Activated CD4-positive, alpha-beta memory T cell treated with anti-CD3 and anti-CD28 coated beads for 36 hours (primary cell): Measurements from ENCODE around the gene SGMS2. TPM values are rescaled to one million over a fixed set of nuclear protein-coding genes. Genes with fewer than 3 reads are reported as not detected.

Experiments
- CTCF ChIA-PET: fragments of 350-600 bp; sonication (Branson Sonifier 250); formaldehyde crosslinking; loops from one replicate; lab custom pipeline; 2021; ENCODE audit warnings: antibody characterized with exemption, inconsistent platforms; lab: Charles Lee
- POLR2A ChIA-PET: fragments of 350-600 bp; sonication (Branson Sonifier 250); formaldehyde crosslinking; loops from one replicate; lab custom pipeline; 2021; ENCODE audit warnings: antibody characterized with exemption; lab: Charles Lee
- DNase-seq: peaks from one replicate; pipeline ENCODE4 v3.0.0-alpha.2; 2020
- H3K27ac Mint-ChIP-seq: one replicate; pipeline ENCODE4 v1.8.0; 2021; ENCODE audit warnings: mixed read lengths
- H3K27me3 Mint-ChIP-seq: one replicate; pipeline ENCODE4 v1.8.0; 2021; ENCODE audit warnings: mixed read lengths
- H3K36me3 Mint-ChIP-seq: one replicate; pipeline ENCODE4 v1.8.0; 2021; ENCODE audit warnings: mixed read lengths
- H3K4me1 Mint-ChIP-seq: one replicate; pipeline ENCODE4 v1.8.0; 2021; ENCODE audit warnings: low read depth, mixed read lengths
- H3K4me3 Mint-ChIP-seq: one replicate; pipeline ENCODE4 v1.8.0; 2021; ENCODE audit warnings: mild to moderate bottlenecking, mixed read lengths
- H3K9me3 Mint-ChIP-seq: one replicate; pipeline ENCODE4 v1.8.0; 2021; ENCODE audit warnings: mixed read lengths
- intact Hi-C: fragments of 100-400 bp; cut with micrococcal nuclease; formaldehyde crosslinking; loops from one replicate; pipeline ENCODE4 v1.15.1; 2023
- total RNA-seq, 2 experiments: library from RNA; stranded (reverse); gene quantifications; one replicate each; pipeline ENCODE4 v1.2.3, GENCODE V29; 2021

SGMS2 gene
- total RNA-seq, 2 experiments from 2014 or later, result 0.36 to 0.76 TPM

DNA sequence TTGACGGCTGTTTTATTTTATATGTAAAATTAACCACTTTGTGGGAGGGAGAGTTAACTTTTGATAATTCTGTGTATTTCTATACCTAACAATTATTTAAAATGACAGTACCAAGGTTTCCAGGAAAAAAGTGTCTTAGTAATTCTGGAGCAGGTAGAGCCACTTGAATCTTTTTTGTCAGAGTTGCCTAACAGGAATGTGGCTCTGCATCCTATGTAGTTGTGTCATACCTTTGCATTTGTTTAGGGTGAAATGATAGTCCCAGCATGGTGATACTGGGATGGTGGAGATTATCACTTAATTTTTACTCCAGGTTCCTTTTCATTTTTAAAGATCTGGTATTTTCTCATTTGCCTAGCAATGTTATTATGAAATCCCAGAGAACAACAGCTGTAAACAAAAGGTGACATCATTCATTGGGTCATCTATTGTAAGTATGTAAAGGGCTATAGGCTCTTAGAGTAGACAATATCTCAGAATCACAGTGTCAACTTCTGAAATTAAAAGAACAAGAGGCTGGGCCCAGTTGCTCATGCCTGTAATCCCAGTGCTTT, 9.6 kb downstream of the SGMS2 start:
- intact Hi-C loops, result no loop called here
- H3K9me3 Mint-ChIP-seq, result no peaks in the 10 kb centered on the region
- ChIA-PET CTCF (no interaction called here), POLR2A (no interaction called here)
- no peak for DNase-seq
- no peaks in the 10 kb centered on the region for H3K4me1 Mint-ChIP-seq
- no peak overlapping the region for H3K4me3 Mint-ChIP-seq
- H3K27ac Mint-ChIP-seq, result no peak overlapping the region
- H3K36me3 Mint-ChIP-seq, result no peaks in the 10 kb centered on the region
- H3K27me3 Mint-ChIP-seq, result peaks cover 11% of the 10 kb centered on the region

DNA sequence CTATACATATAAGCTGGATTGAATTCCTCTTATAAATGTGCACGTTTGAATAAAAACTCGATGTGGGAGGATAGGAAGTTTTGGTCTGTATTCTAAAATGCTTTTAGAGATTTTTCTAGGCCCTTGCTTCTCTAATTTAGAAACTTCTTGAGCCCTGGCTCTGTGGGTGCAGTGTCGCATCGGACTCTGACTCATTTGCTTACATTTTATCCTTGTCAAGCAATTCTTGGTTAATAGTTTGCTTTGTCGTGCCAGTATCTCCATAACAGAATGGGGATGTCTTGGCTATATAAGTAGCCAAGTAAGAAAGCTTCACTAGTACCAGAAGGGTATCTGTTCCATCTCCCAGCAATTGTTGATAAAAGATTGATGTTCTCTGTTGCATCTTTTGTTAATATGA, 10.7 kb downstream of the SGMS2 start:
- H3K27ac Mint-ChIP-seq, result no peak overlapping the region
- no peak for DNase-seq
- H3K4me1 Mint-ChIP-seq, result no peaks in the 10 kb centered on the region
- CTCF ChIA-PET, result no interaction called here
- intact Hi-C loops, result no loop called here
- POLR2A ChIA-PET, result no interaction called here
- H3K36me3 Mint-ChIP-seq, result no peaks in the 10 kb centered on the region
- H3K9me3 Mint-ChIP-seq, result no peaks in the 10 kb centered on the region
- H3K27me3 Mint-ChIP-seq, result peaks cover 8% of the 10 kb centered on the region
- no peak overlapping the region for H3K4me3 Mint-ChIP-seq

DNA sequence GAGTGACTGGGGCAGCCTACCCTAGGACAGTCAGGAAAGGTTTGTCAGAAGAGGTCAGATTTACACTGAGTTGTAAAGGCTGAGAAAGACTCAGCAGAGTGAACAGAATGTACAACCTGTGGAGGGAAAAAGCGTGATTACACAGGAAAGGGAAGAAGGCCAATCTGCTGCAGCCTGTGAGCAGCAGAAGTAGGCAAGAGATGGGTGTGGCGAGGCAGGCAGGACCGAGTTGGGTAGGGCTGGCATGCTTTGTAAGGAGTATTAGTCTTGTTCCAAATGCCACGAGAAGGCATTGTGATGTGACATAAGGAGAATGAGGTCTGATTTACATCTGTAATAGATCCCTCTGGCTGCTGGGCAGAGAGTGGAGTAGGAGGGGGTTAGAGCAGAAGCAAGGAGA, 12.6 kb downstream of the SGMS2 start:
- no peak overlapping the region for H3K4me3 Mint-ChIP-seq
- H3K27ac Mint-ChIP-seq, result no peak overlapping the region
- DNase-seq, result no peak
- H3K4me1 Mint-ChIP-seq, result no peaks in the 10 kb centered on the region
- peaks cover 10% of the 10 kb centered on the region for H3K27me3 Mint-ChIP-seq
- intact Hi-C loops, result no loop called here
- no peaks in the 10 kb centered on the region for H3K36me3 Mint-ChIP-seq
- no peaks in the 10 kb centered on the region for H3K9me3 Mint-ChIP-seq
- ChIA-PET CTCF (no interaction called here), POLR2A (no interaction called here)

DNA sequence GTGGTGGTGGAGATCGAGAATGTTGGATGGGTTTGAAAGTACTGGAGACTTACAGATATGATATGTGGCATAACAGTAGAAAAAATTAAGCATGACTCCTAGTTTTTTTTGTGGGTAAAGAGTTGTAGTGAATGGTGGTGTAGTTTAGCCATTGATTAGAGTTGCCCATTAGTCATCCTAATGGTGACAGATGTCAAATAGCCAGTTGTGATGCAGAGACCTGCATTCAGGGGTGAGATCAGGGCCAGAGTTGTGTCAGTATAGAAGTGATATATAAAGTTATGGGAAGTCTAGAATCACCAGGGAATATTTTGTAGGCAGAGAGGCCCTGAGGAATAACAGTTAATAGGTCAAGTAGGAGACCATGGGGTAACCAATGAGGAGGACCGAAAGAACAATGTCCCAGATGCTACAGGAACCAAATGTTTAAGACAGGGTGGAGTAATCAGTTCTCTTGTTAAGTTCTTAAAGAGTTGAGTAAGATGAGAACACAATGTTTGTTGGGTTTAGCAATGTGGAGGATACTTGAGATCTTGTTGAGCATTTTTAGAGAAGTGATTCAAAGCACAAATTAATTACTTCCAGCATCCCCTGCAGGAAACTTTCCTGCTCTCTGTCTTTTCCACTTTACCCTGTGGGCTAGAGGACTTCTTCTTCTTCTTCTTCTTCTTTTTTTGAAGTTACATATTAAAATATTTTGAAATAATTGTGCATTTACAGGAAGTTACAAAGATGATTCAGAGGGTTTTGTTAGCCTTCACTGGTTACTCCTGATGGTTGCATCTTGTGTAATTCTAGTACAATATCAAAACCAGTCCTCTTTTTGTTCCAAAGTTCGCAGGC, 13.3 kb downstream of the SGMS2 start:
- POLR2A ChIA-PET, result no interaction called here
- CTCF ChIA-PET, result no interaction called here
- H3K36me3 Mint-ChIP-seq, result no peaks in the 10 kb centered on the region
- H3K9me3 Mint-ChIP-seq, result no peaks in the 10 kb centered on the region
- H3K4me3 Mint-ChIP-seq, result no peak overlapping the region
- H3K27ac Mint-ChIP-seq, result no peak overlapping the region
- DNase-seq, result no peak
- no peaks in the 10 kb centered on the region for H3K4me1 Mint-ChIP-seq
- intact Hi-C loops, result no loop called here
- H3K27me3 Mint-ChIP-seq, result peaks cover 10% of the 10 kb centered on the region

DNA sequence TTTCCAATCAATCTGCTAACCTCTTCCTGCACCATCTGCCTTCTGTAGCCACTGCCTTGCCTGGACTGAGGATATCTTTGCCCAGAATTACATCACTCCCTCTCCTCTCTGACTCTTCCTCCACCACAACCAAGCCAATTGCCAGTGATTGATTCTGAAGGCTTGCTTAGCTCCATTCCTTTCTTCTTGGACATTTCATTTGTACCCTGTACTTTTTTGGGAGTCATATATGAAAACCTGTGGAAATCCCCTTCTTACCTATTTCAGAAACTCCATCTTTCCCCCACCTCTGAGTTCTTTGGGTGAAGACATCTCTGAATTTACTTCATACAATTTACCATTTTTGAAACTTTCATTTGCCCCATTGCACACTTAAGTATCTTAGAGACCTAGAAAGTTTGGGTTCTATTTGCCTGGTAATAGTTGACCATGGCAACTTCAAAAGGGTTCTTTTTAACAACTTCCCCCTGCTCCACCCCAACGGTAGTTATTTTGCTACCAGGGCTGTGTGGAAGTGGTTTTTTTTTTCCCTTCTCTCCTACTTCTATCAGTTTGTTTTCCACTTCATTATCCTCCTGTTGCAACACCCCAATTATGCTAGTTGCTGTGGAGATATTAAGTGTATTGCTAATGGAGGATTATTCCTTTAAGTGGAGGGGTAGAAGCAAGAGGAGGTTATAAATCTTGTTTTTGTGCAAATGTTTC, 14.3 kb downstream of the SGMS2 start:
- intact Hi-C loops, result no loop called here
- Mint-ChIP-seq H3K27me3 (peaks cover 8% of the 10 kb centered on the region), H3K27ac (no peak overlapping the region), H3K36me3 (no peaks in the 10 kb centered on the region), H3K4me3 (no peak overlapping the region), H3K9me3 (no peaks in the 10 kb centered on the region), H3K4me1 (no peaks in the 10 kb centered on the region)
- DNase-seq, result no peak
- CTCF ChIA-PET, result no interaction called here
- POLR2A ChIA-PET, result no interaction called here

DNA sequence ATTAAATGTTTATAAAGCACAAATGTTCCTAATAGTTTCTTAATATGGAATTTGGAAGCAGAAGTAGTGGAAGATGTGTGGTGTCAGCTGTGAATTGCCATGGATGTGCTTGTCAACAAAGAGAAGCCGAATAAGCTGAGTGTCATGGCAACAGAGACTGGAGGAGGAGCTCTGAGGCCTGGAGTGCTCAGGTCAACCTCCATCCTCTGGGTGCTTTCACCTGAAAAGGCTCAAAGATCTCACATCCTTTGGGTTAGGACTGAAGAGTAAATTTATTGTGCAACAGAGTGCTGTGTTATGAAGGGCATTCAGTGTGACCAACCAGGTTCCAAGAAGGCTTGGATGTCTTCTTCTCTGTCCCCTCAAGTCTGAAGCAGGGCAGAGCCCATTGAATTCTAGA, 18.7 kb downstream of the SGMS2 start:
- Mint-ChIP-seq H3K4me3 (no peak overlapping the region), H3K27ac (no peak overlapping the region), H3K9me3 (peaks cover 5% of the 10 kb centered on the region), H3K27me3 (peaks cover 8% of the 10 kb centered on the region), H3K4me1 (no peaks in the 10 kb centered on the region), H3K36me3 (no peaks in the 10 kb centered on the region)
- no peak for DNase-seq
- intact Hi-C loops, result no loop called here
- ChIA-PET CTCF (interaction anchor here (0.7 kb wide), 1 partner anchor 738 kb away, joined by 3 read pairs; no protein-coding TSS in a partner anchor), POLR2A (no interaction called here)

DNA sequence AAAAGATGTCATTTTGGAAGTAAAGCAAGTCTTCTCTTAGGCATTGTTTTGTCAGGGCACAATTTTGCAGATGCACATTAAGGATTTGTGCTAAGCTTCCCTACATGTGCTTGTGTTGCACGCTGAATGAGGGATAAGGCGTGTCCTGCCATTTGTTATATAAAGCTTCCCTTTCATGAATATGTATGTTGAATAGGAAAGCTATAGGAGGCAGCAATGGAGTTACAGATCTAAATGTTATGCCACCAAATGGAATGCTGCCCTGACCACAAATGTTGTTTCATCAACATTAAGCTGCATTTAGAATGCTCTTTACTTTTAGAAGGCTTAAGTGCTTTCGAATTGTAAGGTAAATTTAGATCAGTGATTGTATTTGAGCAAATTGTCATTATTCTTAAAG, 20.9 kb downstream of the SGMS2 start:
- H3K9me3 Mint-ChIP-seq, result peaks cover 5% of the 10 kb centered on the region
- ChIA-PET CTCF (no interaction called here), POLR2A (no interaction called here)
- no peak for DNase-seq
- H3K36me3 Mint-ChIP-seq, result no peaks in the 10 kb centered on the region
- H3K4me1 Mint-ChIP-seq, result no peaks in the 10 kb centered on the region
- no peak overlapping the region for H3K4me3 Mint-ChIP-seq
- H3K27me3 Mint-ChIP-seq, result peaks cover 6% of the 10 kb centered on the region
- H3K27ac Mint-ChIP-seq, result no peak overlapping the region
- intact Hi-C loops, result no loop called here

DNA sequence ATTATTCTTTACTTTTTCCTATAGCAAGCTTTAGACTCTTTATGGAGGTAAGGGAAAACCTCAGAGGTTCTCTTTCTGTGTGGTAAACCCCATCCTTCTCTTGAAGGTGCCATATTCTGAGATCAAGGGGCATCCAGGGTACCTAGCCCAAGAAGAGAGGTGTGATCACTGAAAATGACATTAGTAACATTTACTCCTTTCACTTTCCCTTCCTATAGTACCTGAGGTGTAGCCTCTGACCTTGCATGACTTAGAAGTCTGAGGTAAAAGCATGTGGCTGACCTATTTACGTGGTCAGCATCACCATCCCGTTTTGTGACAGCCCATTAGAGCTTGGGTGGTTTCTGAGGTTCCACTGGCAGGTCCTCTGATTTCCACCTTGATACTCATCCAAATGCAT, 25.7 kb downstream of the SGMS2 start:
- CTCF ChIA-PET, result no interaction called here
- peaks cover 19% of the 10 kb centered on the region for H3K27me3 Mint-ChIP-seq
- no peak overlapping the region for H3K27ac Mint-ChIP-seq
- H3K9me3 Mint-ChIP-seq, result peaks cover 5% of the 10 kb centered on the region
- no peak overlapping the region for H3K4me3 Mint-ChIP-seq
- POLR2A ChIA-PET, result interaction anchor here (0.6 kb wide), 1 partner anchor 17 kb away, joined by 3 read pairs; no protein-coding TSS in a partner anchor
- DNase-seq, result no peak
- H3K36me3 Mint-ChIP-seq, result no peaks in the 10 kb centered on the region
- intact Hi-C loops, result no loop called here
- no peaks in the 10 kb centered on the region for H3K4me1 Mint-ChIP-seq

DNA sequence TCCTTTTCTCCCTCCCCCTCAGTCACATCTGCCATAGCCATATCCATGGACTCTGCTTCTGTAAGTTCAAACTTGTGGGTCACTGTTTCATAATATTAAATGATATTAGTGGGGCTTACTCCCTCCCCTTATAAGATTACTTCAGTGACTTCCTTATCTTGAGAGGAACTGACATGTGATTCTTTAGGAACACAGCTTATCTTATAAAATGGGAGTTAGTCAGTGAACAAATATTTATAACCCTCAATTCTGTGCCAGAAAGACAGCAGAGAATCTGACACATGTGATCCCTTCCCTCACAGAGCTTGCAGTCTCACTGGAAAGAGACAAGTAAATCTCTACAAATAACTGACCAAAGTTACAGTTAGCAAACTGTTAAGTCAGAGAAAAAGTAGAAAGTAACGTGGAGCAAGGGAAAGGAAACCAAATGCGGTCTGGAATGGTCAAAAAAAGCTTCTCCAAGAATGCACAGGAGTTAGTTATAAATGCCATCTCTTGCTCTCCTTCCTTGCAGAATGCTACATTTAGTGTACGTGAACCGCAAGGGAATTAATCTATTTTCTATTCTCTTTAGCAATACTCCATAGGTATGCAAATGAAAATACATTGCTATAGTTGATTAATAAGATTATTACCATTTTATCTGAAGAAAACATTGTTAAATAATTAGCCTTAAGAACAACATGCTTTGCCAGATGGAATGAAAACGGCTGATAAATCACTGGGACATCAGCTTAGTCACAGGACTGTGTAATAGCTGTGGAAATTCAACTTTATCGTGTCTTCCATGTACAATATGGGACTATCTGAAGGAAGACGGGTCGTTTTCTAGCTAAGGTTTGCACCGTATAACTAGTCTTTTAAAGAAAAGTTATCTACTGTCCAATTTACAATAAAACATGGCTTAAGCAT, 29.0 kb downstream of the SGMS2 start:
- Mint-ChIP-seq H3K4me1 (no peaks in the 10 kb centered on the region), H3K9me3 (no peaks in the 10 kb centered on the region), H3K36me3 (no peaks in the 10 kb centered on the region), H3K4me3 (no peak overlapping the region), H3K27ac (no peak overlapping the region), H3K27me3 (peaks cover 40% of the 10 kb centered on the region)
- ChIA-PET CTCF (no interaction called here), POLR2A (no interaction called here)
- intact Hi-C loops, result no loop called here
- DNase-seq, result no peak

DNA sequence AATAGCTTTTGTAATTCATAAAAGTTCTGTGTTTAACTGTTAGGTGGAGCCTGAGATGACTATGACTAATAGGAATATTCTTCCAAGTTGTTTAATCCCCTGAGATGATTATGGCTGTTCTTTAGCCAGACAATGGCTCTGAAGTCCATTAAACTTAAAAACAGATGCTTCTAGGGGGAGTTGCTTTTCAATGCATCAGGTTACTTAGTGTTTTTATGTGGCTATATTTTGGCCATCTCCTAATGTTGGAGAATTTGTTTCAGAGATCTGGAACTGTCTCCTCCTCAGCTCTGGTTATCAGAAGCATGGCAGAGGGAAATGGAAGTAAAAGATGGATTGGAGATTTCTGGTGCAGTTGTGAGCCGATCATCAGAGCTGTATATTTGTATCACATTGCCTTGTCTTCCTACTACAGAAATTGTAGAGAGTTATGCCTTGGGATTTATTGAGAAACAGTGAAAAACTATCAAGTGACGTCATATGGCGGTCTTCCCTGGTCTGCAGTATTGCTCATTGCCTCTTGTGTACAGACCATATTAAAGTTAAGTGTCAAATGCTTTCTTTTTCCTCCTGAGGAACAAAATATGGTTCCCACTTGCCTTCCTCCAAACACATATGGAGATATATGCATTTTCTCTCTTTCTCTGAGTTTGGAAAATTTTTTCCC, 29.8 kb downstream of the SGMS2 start:
- no peak for DNase-seq
- Mint-ChIP-seq H3K4me1 (no peaks in the 10 kb centered on the region), H3K27ac (no peak overlapping the region), H3K27me3 (peaks cover 41% of the 10 kb centered on the region), H3K4me3 (no peak overlapping the region), H3K36me3 (no peaks in the 10 kb centered on the region), H3K9me3 (no peaks in the 10 kb centered on the region)
- POLR2A ChIA-PET, result no interaction called here
- intact Hi-C loops, result no loop called here
- CTCF ChIA-PET, result no interaction called here

DNA sequence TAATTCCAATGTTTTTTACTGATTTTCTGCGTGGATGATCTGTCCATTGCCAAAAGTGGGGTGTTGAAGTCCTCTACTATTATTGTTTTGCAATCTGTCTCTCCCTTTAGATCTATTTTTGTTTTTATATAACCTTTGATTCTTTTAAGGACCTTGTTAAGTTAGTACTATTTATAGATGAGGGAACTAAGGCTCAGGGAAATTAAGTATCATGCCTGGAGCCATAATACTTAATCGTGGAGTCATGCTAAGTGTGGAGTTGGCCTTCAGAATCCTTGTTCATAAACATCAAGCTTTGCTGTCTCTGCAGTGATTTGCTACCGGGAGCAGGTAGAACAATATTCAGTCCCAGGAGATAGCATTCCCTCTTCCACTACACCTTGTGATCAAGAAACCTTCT, 31.0 kb downstream of the SGMS2 start:
- ChIA-PET CTCF (no interaction called here), POLR2A (no interaction called here)
- H3K36me3 Mint-ChIP-seq, result no peaks in the 10 kb centered on the region
- intact Hi-C loops, result no loop called here
- H3K4me1 Mint-ChIP-seq, result no peaks in the 10 kb centered on the region
- DNase-seq, result no peak
- peaks cover 37% of the 10 kb centered on the region for H3K27me3 Mint-ChIP-seq
- no peaks in the 10 kb centered on the region for H3K9me3 Mint-ChIP-seq
- H3K27ac Mint-ChIP-seq, result no peak overlapping the region
- no peak overlapping the region for H3K4me3 Mint-ChIP-seq
